Mesendoderm (in vitro differentiated cells): ENCODE data around the gene PAOX.
A peak's percentile ranks its signal among the peaks of the same experiment; 100 is the strongest.

Source experiments
- DNase-seq: peaks from one replicate; pipeline ENCODE4 v3.0.0; 2013
- H2AK5ac ChIP-seq: 2 replicates; pipeline ENCODE4 v1.6.1; 2013; ENCODE audit warnings: low read length, inconsistent platforms
- H2BK120ac ChIP-seq: 2 replicates; pipeline ENCODE4 v1.6.1; 2013; ENCODE audit warnings: low read depth, mild to moderate bottlenecking, low read length, moderate library complexity, mixed read lengths
- H2BK15ac ChIP-seq: replicated peaks from 2 replicates; pipeline ENCODE4 v1.6.1; 2013; ENCODE audit warnings: low read depth, mild to moderate bottlenecking, moderate library complexity
- H2BK5ac ChIP-seq: 2 replicates; pipeline ENCODE4 v1.6.1; 2013; ENCODE audit warnings: low read length, inconsistent platforms
- H3K18ac ChIP-seq: 2 replicates; pipeline ENCODE4 v1.6.1; 2013; ENCODE audit warnings: mild to moderate bottlenecking, low read length, mixed read lengths
- H3K23ac ChIP-seq: one replicate; pipeline ENCODE4 v1.6.1; 2013; ENCODE audit warnings: low read length
- H3K27ac ChIP-seq: 2 replicates; pipeline ENCODE4 v1.5.1; 2013; ENCODE audit warnings: low read depth, mild to moderate bottlenecking, inconsistent platforms, low read length, moderate library complexity
- H3K27me3 ChIP-seq: 2 replicates; pipeline ENCODE4 v1.6.1; 2013; ENCODE audit warnings: low read length, control low read depth, mild to moderate bottlenecking, inconsistent platforms; ENCODE audit not compliant: insufficient read depth, poor library complexity
- H3K36me3 ChIP-seq: 2 replicates; pipeline ENCODE4 v1.6.1; 2013; ENCODE audit warnings: low read length, inconsistent platforms; ENCODE audit not compliant: control insufficient read depth, insufficient read depth
- H3K4ac ChIP-seq: one replicate; pipeline ENCODE4 v1.6.1; 2013; ENCODE audit warnings: low read depth, mild to moderate bottlenecking, low read length, moderate library complexity
- H3K4me1 ChIP-seq: 2 replicates; pipeline ENCODE4 v1.6.1; 2013; ENCODE audit warnings: low read depth, low read length, inconsistent platforms; ENCODE audit not compliant: control insufficient read depth
- H3K4me2 ChIP-seq: 2 replicates; pipeline ENCODE4 v1.6.1; 2013; ENCODE audit warnings: low read length
- H3K4me3 ChIP-seq: 2 replicates; pipeline ENCODE4 v1.5.1; 2013; ENCODE audit warnings: mild to moderate bottlenecking, low read length
- H3K56ac ChIP-seq: one replicate; pipeline ENCODE4 v1.6.1; 2013; ENCODE audit warnings: low read length
- H3K79me1 ChIP-seq: 2 replicates; pipeline ENCODE4 v1.6.1; 2013; ENCODE audit warnings: low read length, inconsistent platforms
- H3K79me2 ChIP-seq: 2 replicates; pipeline ENCODE4 v1.6.1; 2013; ENCODE audit warnings: mild to moderate bottlenecking, low read length; ENCODE audit not compliant: control insufficient read depth, insufficient read depth
- H3K9ac ChIP-seq: 2 replicates; pipeline ENCODE4 v1.6.1; 2013; ENCODE audit warnings: low read length, inconsistent platforms
- H4K5ac ChIP-seq: one replicate; pipeline ENCODE4 v1.6.1; 2013; ENCODE audit warnings: low read length
- H4K8ac ChIP-seq: one replicate; pipeline ENCODE4 v1.6.1; 2013; ENCODE audit warnings: low read depth, mild to moderate bottlenecking, control low read depth, low read length, moderate library complexity
- WGBS: extraction: QIAGEN DNeasy Blood & Tissue Kit; methylation state at CpG from one replicate; pipeline ENCODE4 v1.1.7; 2013; ENCODE audit warnings: low lambda C conversion rate, missing lambda C conversion rate; ENCODE audit not compliant: insufficient coverage; ENCODE audit errors: extremely low coverage; 5-methylcytosine and 5-hydroxymethylcytosine counted together

Gene PAOX

GRCh38 chr10:133400624-133401424 lies 21.8 kb downstream of the PAOX start:
- no peaks in the 10 kb centered on the region for H3K4me1 ChIP-seq
- H4K5ac ChIP-seq: no peak overlapping the region
- H2BK5ac ChIP-seq: no peak overlapping the region
- no peak overlapping the region for H4K8ac ChIP-seq
- no peak for DNase-seq
- no CpG with 5 or more reads among the region's 10 CpGs for WGBS
- H2AK5ac ChIP-seq: no peak overlapping the region
- H3K4ac ChIP-seq: no peak overlapping the region
- H2BK120ac ChIP-seq: no peak overlapping the region
- no peak overlapping the region for H3K4me2 ChIP-seq
- H3K79me1 ChIP-seq: peaks cover 6% of the 10 kb centered on the region
- H3K56ac ChIP-seq: no peak overlapping the region
- no peak overlapping the region for H3K23ac ChIP-seq
- H3K79me2 ChIP-seq: peaks cover 3% of the 10 kb centered on the region
- H3K27ac ChIP-seq: no peak overlapping the region
- no peak overlapping the region for H3K18ac ChIP-seq
- H3K36me3 ChIP-seq: peaks cover 12% of the 10 kb centered on the region
- H3K27me3 ChIP-seq: no peaks in the 10 kb centered on the region
- no peak overlapping the region for H3K4me3 ChIP-seq
- no peak overlapping the region for H3K9ac ChIP-seq
- no peak overlapping the region for H2BK15ac ChIP-seq

- H2BK120ac ChIP-seq: no peak overlapping the region
- peaks cover 2% of the 10 kb centered on the region for H3K79me2 ChIP-seq
- H2BK15ac ChIP-seq: no peak overlapping the region
- no peak overlapping the region for H3K56ac ChIP-seq
- no peak overlapping the region for H3K27ac ChIP-seq
- no CpG with 5 or more reads among the region's 12 CpGs for WGBS
- H3K23ac ChIP-seq: no peak overlapping the region
- no peak overlapping the region for H2AK5ac ChIP-seq
- no peak overlapping the region for H4K8ac ChIP-seq
- no peak overlapping the region for H3K4me2 ChIP-seq
- no peak overlapping the region for H3K4ac ChIP-seq
- no peak overlapping the region for H4K5ac ChIP-seq
- no peak for DNase-seq
- H3K36me3 ChIP-seq: peaks cover 12% of the 10 kb centered on the region
- no peak overlapping the region for H2BK5ac ChIP-seq
- no peak overlapping the region for H3K18ac ChIP-seq
- peaks cover 4% of the 10 kb centered on the region for H3K79me1 ChIP-seq
- H3K4me1 ChIP-seq: no peaks in the 10 kb centered on the region
- no peaks in the 10 kb centered on the region for H3K27me3 ChIP-seq
- H3K4me3 ChIP-seq: no peak overlapping the region
- H3K9ac ChIP-seq: no peak overlapping the region
Observed at GRCh38 chr10:133401500-133401899, 22.4 kb downstream of the PAOX start.

GRCh38 chr10:133401981-133402725 lies 23.1 kb downstream of the PAOX start:
- no peak overlapping the region for H3K56ac ChIP-seq
- peaks cover 12% of the 10 kb centered on the region for H3K36me3 ChIP-seq

GRCh38 chr10:133403359-133403758 lies 24.3 kb downstream of the PAOX start:
- Histone ChIP-seq H4K5ac (no peak overlapping the region), H2BK5ac (no peak overlapping the region), H4K8ac (no peak overlapping the region), H3K23ac (no peak overlapping the region), H3K56ac (no peak overlapping the region), H3K18ac (no peak overlapping the region), H3K79me1 (peaks cover 2% of the 10 kb centered on the region), H2BK120ac (no peak overlapping the region), H3K27ac (no peak overlapping the region), H3K4me1 (no peaks in the 10 kb centered on the region), H3K4ac (no peak overlapping the region), H3K36me3 (peaks cover 11% of the 10 kb centered on the region), H3K79me2 (peaks cover 7% of the 10 kb centered on the region), H2AK5ac (no peak overlapping the region), H3K4me2 (no peak overlapping the region), H3K27me3 (no peaks in the 10 kb centered on the region), H3K9ac (no peak overlapping the region), H3K4me3 (no peak overlapping the region), H2BK15ac (no peak overlapping the region)
- no CpG with 5 or more reads among the region's 16 CpGs for WGBS
- peak; percentile 74 for DNase-seq

More at GRCh38 chr10:133401981-133402725, 23.1 kb downstream of the PAOX start:
- Histone ChIP-seq H3K79me2 (peaks cover 5% of the 10 kb centered on the region), H3K4me1 (no peaks in the 10 kb centered on the region), H3K27me3 (no peaks in the 10 kb centered on the region), H2BK5ac (no peak overlapping the region), H3K79me1 (peaks cover 2% of the 10 kb centered on the region), H3K23ac (no peak overlapping the region), H2AK5ac (no peak overlapping the region), H4K8ac (no peak overlapping the region), H3K4ac (no peak overlapping the region), H4K5ac (no peak overlapping the region), H2BK15ac (no peak overlapping the region), H3K18ac (no peak overlapping the region), H3K4me3 (no peak overlapping the region), H3K9ac (no peak overlapping the region), H2BK120ac (no peak overlapping the region), H3K27ac (no peak overlapping the region), H3K4me2 (no peak overlapping the region)
- WGBS: no CpG with 5 or more reads among the region's 21 CpGs
- DNase-seq: no peak

GRCh38 chr10:133403784-133404183 lies 24.7 kb downstream of the PAOX start:
- Histone ChIP-seq H3K36me3 (peaks cover 7% of the 10 kb centered on the region), H3K4me2 (no peak overlapping the region), H3K4ac (no peak overlapping the region), H4K5ac (no peak overlapping the region), H2BK120ac (no peak overlapping the region), H3K79me1 (no peaks in the 10 kb centered on the region), H3K4me3 (no peak overlapping the region), H3K27me3 (no peaks in the 10 kb centered on the region), H3K23ac (no peak overlapping the region), H3K4me1 (no peaks in the 10 kb centered on the region), H3K56ac (no peak overlapping the region), H2BK5ac (no peak overlapping the region), H2AK5ac (no peak overlapping the region), H4K8ac (no peak overlapping the region), H3K9ac (no peak overlapping the region), H2BK15ac (no peak overlapping the region), H3K27ac (no peak overlapping the region), H3K18ac (no peak overlapping the region), H3K79me2 (peaks cover 10% of the 10 kb centered on the region)
- whole genome bisulfite sequencing: no CpG with 5 or more reads among the region's 5 CpGs
- no peak for DNase-seq
